Ovary (tissue), 3 donors: ENCODE data around the gene PCDH1.

Experiments
- EP300 ChIP-seq: sonication (generic); formaldehyde crosslinking; IDR thresholded peaks from one replicate; pipeline ENCODE4 v1.6.1; 2017; ENCODE audit warnings: antibody characterized with exemption
- POLR2A ChIP-seq: fragments of 450-650 bp; IDR thresholded peaks from one replicate; pipeline ENCODE4 v1.6.1; 2017; ENCODE audit warnings: antibody characterized with exemption, mild to moderate bottlenecking, moderate library complexity
- TF ChIP-seq, protein P1 (sequence below), 3 donors: fragments of 450-650 bp in 2 of 3; fragments of 200-600 bp in 1 of 3; IDR thresholded peaks; one replicate each; pipeline versions ENCODE4 v1.5.1 to v1.8.0; 2016 to 2022; ENCODE audit warnings: antibody characterized with exemption in 3 of 3, mild to moderate bottlenecking in 1 of 3
- donor health status: DM: no; HTN: no; CAD: no.

DNA sequence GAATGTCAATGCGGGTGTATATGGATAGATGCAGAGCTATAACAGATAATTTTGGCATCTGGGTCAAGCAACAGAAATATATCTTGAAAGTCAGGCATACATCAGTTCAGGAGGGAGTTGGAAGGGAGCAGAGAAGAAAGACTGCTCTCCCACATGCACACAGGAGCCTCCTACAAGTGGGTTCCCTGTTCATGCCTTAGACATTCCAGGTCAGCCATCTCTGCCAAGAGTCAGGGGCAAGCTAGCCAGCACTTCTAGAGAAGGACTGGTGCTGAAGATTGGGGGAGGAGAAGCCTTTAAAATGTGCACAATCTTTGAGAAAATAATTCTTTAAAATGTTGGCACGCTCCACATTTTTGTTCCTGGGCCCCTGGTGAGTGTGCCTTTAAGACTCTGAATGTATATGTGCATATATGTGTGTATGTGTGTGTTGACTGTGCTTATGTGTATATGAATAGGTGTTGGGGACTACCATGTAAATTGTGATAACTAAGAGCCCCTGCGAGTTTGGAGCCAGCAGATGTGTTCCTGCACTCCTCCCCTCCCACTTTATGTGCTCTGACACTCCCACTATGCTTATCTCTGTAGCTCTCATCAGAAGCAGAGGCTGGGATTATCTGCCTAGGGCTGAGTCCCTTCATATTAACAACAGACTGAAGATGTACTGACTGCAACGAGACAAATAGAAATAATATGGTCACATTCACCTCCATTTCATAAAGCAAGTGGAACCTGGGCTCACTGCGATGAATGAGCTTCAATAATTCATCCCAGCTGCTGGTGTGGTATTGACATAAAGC, 24.0 kb upstream of the PCDH1 start:
- TF ChIP-seq POLR2A = no peak
- TF ChIP-seq, protein P1, sequence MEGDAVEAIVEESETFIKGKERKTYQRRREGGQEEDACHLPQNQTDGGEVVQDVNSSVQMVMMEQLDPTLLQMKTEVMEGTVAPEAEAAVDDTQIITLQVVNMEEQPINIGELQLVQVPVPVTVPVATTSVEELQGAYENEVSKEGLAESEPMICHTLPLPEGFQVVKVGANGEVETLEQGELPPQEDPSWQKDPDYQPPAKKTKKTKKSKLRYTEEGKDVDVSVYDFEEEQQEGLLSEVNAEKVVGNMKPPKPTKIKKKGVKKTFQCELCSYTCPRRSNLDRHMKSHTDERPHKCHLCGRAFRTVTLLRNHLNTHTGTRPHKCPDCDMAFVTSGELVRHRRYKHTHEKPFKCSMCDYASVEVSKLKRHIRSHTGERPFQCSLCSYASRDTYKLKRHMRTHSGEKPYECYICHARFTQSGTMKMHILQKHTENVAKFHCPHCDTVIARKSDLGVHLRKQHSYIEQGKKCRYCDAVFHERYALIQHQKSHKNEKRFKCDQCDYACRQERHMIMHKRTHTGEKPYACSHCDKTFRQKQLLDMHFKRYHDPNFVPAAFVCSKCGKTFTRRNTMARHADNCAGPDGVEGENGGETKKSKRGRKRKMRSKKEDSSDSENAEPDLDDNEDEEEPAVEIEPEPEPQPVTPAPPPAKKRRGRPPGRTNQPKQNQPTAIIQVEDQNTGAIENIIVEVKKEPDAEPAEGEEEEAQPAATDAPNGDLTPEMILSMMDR (IDR thresholded peaks at IDR 0.05) = no peak
- TF ChIP-seq EP300 = no peak
